ENCODE data around the gene ELF2.
"Not testable (repeated sequence)": the region's sequence is repeated elsewhere in the genome, so short reads cannot be mapped to it uniquely, and the experiment has no call there.

Gene ELF2

DNA sequence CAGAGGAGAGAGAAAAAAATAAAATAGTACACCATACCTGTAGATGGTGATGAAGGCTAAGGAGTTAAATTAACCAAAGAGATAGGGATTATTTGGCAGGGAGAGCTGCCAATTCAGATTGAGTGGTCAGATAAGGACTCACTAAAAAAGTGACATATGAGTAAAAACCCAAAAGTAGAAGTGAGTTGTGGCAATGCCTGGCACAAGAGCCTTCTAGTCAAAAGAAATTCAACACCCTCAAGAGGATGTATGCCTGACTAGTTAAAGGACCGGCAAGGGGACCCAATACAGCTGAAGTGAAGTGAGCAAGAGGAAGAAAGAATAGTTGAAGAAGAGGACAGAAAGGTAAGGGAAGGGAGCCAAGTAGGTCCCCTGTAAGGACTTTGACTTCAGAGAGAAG is 34.9 kb downstream of the ELF2 start:
- no peak for FAIRE-seq

DNA sequence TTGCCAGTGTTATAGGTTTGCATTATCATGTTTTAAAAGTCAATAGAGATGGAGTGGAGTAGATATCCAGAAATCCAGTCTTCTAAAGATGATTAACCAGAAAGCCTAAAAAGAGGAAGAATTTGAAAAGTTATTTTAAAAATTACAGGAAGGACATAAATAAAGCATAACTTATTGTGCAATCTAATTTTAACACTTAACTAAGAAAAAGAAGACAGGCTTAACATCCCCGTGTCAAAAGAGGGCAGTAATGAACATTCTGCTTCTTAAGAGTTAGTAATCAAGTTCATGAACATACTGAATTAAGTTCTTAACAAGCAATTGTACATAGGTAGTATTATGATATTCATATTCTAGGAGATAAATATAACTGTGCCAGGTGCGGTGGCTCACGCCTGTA is 39.3 kb downstream of the ELF2 start:
- no peak for FAIRE-seq

DNA sequence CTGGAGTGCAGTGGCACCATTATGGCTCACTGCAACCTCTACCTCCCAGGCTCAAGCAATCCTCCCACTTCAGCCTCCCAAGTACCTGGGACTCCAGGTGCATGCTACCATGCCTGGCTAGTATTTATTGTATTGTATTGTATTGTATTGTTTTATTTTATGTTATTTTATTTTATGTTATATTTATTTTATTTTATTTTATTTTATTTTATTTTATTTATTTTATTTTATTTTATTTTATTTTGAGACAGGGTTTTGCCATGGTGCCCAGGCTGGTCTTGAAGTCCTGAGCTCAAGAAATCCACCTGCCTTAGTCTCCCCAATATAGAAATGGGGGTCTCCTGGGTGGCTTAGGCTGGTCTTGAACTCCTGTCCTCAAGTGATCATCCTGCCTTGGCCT is 42.6 kb downstream of the ELF2 start:
- no peak for FAIRE-seq

DNA sequence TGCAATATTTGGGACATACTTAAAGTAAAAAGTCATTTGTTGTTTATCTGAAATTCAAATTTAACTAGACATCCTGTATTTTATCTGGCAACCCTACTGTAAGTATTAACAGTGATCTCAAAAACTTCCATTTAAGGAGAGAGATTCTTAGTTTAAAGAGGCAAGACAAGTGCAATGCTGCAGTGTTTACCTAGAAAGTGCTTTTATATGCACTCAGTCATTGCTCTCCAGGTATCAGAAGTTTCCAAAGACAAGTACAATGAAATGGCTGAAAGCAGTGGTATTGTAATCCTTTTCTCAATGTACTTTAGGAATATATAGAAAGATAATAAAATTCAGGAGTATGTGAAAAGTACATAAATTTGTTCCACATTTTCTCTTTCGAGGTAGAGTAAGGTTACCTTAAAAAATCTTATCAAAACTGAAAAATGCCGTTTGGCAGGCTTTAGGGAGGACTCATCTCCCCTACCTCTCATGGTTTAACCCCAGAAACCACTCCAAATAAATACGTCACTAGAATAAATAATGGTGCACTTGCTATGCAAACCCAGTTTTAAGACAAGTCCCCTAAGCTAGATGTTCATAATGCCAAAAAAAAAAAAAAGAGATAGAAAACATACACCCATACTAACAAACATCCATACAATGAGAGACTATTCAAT is 45.7 kb downstream of the ELF2 start:
- FAIRE-seq, result no peak

DNA sequence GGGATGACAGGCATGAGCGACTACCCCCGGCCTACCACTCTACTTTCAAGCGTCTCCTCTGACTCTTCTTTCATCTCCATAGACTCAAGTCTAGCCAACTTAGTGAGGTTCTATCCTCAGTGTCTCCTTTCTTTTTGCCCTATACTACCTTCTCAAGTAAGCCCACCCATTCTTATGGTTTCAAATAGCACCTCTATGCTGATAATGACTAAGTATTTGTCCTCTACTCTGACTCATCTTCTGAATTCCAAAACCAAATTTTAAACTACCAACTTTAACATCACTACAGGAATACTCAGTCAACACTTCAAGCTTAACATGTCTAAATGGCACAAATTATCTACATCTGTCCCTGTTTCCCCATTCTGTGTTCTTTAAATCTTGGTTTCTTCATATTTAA is 47.8 kb downstream of the ELF2 start:
- FAIRE-seq, result no peak

DNA sequence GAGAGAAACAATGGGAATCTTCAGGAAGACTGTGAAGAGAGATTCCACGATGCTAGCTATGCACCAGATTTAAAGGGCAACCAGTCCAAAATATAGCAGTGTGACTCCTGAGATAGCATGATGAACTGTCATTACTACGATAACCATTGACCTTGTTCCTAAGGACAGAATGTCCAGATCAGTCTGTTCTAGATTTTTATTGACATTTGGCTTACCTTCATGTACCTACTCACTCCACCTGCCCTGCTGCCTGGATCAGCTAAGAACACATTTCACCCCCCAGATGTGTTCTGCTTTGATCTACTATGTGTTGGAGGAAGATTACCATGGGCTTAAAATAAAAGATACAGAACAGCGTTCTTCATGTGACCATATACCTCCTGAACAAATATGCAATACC is 50.1 kb downstream of the ELF2 start:
- no peak for FAIRE-seq

DNA sequence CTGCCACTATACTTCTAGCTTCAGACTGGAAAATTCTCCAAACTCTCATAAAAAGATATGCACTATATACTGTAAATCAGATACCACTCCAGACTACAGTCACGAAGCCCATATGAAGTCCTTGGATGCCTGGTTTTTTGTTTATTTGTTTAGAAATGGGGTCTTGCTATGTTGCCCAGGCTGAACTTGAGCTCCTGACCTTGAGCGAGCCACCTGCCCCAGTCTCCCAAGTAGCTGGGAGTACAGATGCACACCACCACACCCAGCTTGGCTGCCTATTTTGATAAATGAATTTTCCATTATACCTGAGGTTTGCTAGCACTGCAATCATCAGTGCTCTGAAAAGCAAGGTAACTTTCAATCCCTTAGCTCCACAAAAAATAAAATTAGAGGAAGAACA is 53.1 kb downstream of the ELF2 start:
- no peak for FAIRE-seq

DNA sequence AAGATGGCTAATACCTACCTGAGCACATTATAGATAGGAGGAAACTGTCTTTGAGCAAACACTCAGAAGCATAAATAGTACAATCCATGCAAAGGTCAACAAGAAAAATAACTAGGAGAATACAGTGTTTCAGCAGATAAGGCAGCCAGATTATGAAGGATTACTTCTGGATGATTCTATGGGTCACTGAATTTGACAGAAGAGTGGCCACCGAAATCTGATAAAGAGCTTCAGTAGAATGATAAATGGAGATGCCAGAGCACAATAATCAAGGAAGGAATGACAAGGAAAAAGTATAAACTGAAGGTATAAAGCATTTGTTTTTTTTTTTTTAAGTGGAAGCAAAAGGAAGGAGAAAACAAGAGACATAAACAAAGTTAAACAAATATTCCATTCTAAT is 58.7 kb downstream of the ELF2 start:
- no peak for FAIRE-seq

DNA sequence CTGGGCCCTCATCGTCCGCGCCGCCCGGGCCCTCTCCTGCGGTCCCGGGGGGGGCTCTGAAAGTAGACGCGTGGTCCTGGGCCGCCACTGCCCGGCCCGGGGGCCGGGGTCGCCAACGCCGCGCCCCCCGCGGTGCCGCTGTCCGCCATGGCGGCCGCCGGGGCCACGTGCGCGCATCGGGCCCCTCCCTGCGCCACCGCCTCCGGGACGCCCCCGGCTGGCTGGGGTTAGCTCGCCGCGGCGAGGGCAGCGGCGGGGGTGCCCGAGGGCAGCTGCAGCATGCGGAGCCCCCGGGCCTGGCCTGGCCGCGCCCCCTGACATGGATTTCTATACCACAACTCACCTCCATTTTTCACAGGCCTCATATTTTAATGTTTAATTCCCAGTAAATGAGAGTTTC is 61.8 kb downstream of the ELF2 start:
- no peak for FAIRE-seq

DNA sequence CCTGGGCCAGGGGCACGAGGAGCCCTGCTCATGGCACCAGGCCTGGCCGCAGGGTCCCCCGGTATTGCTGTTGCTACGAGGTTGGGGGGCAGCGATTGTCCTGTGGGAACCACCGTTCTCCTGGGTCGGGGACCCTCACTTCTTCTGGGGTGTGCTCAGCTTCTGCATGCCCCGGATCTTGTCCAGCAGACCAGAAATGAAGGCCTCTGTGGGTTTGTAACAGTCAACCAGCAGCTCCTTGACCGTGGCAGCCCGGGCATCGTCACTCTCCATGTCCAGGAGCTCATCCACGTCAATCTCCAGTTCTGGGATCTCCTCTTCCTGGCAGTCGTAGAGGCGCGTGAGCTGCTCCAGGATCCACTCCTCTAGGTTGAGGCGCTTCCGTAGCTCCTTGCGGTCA is 62.2 kb downstream of the ELF2 start:
- not testable (repeated sequence) for FAIRE-seq

DNA sequence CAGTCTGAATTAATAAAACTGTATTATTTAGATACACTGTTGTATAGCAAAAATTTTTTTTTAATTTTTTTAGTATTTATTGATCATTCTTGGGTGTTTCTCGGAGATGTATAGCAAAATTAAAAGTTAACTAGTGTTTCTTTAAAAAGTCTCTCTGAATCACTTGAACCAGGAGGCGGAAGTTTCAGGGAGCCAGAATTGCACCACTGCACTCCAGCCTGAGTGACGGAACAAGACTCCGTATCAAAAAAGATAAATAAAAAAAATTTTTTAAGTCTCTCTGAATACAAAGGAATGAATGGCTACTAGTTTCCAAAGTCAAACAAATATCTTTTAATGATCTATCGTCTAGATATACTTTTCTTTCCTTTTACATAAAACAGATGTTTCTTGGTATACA is 64.4 kb downstream of the ELF2 start:
- FAIRE-seq, result no peak

DNA sequence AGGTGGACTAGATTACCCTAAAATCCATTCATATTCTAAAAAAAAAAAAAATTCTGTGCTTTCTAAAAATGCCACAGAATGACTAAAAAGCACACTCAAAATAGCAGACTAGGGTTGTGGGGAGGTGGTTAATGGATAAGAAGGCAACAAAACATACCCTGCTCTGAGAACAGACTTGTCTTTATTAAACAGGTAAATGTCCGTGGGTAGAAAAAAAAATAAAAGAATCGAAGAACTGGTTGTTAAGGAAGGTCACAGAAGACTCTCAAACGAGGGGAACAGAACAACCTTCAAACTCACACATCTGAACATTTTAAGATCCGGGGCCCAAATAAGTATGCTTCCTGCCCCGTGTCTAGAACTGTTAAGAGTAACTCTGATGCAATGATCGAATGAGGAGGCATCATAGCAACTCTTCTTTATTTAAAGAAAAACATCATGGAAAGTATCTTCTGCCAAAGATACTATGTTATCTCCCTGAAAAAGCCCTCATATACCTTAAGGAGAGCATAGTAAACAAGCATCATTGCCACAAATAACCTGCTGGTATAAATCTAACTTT is 68.4 kb downstream of the ELF2 start:
- FAIRE-seq, result no peak

DNA sequence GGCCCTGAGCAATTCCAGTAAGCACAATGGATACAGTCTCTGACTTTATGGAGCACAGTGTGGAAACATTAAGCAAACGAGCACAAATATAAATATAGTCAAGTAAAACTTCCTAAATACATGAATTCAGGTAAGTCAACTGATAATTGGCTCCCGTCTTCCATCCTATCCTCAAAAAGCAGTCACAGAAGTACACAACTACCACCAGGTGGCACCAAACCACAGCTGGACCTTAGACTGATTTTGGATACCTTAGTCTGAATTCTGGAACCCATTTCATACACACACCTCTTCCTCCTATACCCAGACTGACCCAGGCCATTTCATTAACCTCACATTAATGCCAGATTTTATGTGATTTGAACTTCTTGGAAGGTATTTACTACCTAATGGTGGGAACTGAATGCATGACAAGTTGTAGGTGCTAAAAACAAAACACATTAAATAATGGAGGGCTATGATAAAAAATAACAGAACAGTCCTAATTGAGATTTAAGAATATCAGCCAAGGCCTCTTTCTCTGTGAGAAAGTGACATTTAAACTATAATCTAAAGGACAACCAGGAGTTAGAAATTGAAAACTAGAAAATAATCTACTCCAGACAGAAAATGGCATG is 77.5 kb downstream of the ELF2 start:
- peak; percentile 82 for FAIRE-seq

DNA sequence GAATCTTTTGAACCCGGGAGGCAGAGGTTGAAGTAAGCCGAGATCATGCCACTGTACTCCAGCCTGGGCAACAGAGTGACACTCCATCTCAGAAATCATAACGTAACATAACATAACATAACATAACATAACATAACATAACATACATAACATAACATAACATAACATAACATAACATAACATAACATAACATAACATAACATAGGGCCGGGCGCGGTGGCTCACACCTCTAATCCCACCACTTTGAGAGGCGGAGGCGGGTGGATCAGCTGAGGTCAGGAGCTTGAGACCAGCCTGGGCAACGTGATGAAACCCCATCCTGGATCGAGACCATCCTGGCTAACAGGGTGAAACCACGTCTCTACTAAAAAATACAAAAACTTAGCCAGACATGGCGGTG is 84.7 kb downstream of the ELF2 start:
- FAIRE-seq, result no peak

DNA sequence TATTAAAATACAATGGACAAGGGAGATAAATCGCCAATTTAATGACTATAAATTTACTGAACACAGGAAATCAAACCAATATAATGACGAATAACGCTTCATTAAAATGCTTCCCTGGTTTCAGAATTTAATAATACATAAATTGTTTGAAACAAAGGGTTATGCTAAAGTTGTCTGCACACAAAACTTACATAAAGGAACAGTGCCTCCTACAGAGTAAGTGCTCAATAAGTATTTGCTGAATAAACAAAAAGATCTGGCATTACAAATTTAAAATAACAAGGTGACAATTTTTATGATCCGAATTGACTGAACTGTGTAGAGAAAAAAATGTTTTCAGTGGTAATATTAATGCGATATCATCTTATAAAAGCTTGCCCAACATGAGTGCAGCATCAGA is 91.9 kb downstream of the ELF2 start:
- no peak for FAIRE-seq

DNA sequence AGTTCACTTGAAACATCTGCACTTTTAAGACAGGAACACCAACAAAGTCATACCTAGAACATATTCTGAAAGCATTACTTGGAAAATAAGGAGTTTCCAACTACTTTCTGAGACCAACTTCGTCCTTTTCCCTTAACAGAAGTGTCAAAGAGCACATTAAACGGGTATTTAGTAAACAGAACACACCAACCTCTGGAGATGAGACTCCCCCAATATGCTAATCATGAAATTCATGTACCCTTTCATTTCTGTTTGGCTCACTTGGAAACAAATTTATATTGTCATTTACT is 92.3 kb downstream of the ELF2 start:
- FAIRE-seq, result no peak

DNA sequence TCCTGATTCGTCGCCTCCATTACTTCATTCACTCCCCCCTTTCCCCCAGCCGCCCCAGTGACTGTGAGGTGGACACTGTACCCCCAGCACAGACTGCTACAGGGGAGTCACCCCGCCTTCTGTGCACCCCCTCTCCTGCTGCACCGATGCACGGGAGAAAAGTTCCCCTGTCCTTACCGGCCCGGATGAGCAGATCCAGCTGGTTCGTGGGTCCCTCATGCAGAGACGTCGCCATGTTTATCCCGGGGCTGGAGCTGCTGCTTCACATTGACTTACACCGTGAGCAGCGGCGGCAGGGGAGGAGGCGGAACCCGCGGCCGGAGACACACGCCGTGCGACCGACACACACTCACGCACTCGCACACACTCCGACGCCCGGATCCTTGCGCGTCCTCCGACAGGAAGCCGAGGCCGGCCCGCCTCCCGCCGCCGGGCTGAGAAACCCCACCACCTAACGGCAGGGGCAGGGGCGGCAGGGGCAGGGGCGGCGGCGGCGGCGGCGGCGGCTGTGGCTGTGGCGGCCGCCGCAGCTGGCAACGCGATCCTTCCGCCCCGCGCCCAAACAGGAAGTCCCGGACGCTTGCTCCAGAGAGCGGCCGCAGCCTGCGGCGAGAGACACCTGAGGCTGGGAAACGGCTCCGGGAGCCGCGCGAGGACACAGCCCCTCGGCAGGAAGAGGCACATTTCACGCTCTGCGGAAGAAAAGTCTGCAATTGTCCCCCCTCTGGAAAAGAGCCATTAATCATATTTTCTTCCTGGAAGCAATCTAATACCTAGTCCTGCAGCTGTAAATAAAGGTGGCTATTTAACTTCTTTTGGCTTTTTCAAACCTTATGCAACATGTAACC is 92.8 kb downstream of the ELF2 start:
- FAIRE-seq, result no peak

DNA sequence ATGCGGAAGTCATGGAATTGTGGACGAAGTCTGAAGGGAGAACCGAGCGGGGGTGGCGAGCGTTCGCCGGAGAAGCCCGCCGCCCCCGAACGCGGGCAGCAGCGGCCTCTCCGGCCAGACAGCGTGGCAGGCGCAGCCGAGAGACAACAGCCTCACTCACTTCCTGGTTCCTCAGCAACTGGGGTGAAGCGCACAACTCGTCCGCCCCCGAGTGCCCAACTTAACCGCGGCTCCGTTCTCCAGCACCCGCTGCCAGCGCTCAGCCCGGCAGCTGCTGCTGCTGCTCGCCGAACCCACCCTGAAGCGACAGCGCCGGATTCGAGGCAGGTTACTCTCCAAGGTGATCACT is 93.4 kb downstream of the ELF2 start:
- no peak for FAIRE-seq

DNA sequence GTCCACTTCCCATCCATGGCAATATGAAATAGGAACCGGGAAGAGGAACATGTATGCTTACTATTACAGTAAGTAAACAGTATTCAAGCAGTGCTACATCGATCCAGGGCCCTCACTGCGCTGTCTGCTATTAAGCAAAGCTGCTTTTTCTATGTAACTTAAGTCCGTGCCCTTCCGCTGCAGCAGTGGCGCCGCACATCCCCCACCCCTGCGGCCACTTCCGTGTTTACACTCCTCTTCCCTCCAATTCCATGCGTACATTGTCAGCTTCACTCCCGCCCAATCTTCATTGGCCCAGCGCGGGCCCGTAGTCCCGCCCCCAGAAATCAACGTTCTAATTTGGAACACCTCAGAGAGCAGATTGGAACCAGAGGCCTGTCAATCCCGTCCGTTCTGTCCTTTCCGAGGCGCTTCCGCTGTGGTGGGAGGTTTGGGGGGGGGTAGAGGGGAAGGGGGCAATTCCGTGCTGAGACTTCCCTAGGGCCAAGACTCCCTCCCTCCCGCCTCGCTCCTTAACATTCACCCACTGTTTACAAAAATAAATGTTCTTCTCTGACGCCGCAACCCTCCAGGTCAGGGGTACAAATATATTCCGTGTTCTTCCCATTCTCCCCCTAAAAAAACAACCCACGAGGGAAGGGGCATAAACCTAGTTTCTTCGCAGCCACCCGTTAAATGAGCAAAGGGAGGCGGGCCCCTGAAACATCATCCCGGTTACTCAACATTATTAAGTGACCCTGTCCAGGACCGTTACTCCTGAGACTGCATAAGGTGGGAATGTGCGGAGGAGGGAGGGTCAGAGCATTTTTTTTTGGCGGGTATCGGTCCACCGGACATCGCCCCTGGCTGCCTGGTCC is 94.0 kb downstream of the ELF2 start:
- peak; percentile 91 for FAIRE-seq

DNA sequence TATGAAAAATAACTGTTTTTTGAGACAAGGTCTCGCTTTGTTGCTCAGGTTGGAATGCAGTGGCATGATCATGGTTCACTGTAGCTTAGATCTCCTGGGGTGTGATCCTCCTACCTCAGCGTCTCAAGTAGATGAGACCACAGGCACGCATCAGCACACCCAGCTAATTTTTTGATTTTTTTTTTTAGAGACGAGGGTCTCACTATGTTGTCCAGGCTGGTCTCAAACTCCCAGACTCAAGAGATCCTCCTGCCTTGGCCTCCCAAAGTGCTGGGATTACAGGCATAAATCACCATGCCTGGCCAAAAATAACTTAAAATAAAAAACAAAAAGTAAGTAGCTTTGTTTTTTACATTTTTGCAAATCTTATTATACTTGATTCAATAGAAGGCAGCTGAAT is 98.1 kb downstream of the ELF2 start:
- no peak for FAIRE-seq

DNA sequence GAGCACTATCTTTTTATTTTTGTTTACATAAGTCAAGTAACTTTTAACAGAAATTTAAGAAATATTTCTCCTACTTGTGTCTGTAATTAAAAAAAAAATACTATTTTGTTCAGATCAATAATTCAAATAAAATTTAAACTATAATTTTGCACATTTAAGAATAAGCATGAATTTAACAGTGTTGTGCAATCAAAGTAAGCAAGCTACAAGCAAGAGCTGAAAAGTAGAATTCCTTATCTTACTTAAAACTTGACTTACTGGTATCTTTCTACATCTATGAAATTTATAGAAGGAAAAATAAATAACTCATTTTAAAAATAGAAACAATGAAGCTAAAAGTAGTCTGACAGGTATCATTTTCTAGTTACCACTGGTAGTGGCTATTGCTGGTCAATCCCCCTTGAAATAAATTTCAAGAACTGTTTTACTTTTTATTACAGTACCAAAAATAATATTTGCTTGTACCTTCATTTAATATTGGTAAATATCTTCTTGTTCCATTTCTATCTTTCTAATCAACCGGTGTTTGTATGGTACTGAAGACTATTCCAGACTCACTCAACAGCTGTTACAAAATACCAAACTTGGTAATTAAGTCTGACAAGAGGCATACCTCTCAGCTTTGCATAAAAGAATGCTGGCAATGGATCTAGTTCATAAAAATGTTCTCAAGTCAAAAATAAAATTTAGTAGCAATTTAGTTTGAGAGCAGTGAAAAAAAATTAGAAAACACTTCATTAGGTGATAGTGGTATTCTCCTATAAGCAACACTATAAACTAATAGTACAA is 99.3 kb downstream of the ELF2 start:
- FAIRE-seq, result peak; percentile 7

DNA sequence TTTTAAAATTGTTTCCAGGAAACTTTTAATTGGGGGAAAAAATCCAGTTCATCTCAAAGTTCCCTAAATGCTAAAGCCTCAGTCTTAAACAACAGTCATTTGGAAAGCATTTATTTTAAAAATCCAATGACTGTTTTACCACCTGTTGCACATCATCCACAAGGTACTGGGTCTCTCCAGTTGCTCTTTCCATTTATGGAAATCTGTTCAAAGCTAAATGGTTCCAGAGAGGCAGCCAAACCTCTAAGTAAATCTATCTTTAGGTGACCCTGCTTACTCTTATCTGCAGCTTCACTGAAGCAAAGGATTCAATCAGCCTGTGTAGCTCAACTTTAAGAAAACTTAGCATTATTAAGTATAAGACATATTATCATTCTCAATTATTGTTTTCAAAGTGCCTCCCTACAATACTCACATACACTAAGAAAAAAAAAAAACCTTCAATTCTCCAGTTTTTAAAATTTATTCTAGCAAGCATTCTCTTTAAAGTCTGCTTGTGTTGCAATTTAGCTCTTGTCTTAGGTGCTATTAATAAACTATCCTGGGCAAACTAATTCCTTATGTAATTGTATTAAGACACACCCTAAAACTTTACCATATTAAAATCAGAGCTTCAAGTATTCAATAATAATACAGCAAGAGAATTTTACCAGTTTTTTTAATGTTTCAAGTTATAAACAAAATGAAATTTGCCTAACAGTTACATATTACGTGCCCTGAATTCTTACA is 100.8 kb downstream of the ELF2 start:
- FAIRE-seq, result no peak
